Stimulated activated CD4-positive, alpha-beta T cell treated with anti-CD3 and anti-CD28 coated beads, Interleukin-12 subunit alpha, Interleukin-12 subunit beta, amount 100 ng/mL, for 4 hours (primary cell): ENCODE results near the gene DNAH9.

Source experiments
- DNase-seq: peaks from one replicate; pipeline ENCODE4 v3.0.0-alpha.2; 2020

Gene DNAH9

GRCh38 chr17:11612956-11613355, 14.7 kb downstream of the DNAH9 start:
- no peak for DNase-seq

DNA sequence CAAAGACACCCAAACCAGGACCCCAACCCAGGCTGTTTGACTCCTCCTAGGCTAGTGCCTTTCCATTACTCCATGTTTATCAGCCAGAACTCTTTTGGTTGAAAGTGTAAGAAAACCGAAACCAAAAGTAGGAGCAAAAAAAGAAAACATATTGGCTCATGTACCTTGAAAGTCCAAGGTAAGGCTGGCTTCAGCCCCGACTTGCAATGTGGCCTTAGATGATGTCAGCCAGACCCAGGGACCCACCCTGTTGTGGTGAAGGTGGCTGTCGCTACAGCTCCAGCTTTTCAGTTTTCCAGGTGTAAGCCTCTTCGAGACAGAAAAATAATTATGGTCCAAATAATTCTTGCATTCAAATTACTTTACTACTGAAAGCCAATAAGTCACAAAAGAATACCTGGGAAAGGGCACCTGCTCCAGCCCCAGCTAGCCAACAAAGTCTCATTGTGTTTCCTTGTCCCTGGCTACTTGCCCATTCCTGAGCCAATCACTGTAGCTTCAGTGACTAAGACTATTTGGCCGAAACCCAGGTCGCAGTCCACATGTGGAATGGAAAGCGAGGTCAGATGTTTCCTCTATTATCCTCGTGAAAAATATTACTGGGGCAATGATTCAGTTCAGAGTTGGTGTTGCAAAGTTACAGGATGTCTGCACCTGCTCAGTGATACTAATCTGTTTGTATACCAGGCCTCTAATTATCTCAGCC, 20.7 kb downstream of the DNAH9 start:
- no peak for DNase-seq

DNA sequence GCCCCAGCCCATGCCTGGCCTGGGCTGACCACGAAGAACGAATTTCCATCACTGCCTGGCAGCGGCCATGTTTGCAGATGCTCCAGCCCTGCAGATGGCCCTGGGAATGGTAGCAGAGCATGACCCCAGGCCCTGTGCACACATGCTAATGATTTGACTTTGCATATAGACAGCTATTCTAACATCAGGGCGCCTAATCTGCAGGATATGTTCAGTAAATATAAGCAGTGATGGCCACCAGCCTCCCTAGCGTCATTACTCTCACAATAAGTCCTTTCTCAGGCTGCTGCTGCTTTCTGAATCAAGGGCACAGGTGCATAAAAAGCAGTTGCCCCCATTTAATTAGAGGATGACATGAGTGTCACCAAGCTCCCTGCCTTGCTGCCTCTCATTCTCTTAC, 24.2 kb downstream of the DNAH9 start:
- no peak for DNase-seq

DNA sequence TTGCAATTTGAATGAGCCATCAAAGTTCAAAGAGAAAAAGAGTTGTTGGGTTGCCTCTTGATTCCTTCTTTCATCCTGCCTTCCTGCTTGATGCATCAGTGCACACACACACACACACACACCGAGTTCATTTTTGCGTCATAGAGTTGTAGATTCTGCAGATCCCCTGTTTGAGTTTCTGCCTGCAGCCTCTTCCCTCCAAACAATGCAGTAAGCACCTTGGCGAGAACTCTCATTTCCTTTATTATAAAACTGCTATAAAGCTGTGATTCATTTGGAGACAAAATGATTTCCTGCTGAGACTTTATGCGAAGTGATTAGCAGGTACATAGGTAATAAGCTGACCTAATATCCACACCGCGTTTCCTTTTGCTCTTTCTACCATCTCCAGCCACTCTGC, 26.7 kb downstream of the DNAH9 start:
- DNase-seq: no peak

GRCh38 chr17:11625878-11626277, 27.6 kb downstream of the DNAH9 start:
- no peak for DNase-seq

DNA sequence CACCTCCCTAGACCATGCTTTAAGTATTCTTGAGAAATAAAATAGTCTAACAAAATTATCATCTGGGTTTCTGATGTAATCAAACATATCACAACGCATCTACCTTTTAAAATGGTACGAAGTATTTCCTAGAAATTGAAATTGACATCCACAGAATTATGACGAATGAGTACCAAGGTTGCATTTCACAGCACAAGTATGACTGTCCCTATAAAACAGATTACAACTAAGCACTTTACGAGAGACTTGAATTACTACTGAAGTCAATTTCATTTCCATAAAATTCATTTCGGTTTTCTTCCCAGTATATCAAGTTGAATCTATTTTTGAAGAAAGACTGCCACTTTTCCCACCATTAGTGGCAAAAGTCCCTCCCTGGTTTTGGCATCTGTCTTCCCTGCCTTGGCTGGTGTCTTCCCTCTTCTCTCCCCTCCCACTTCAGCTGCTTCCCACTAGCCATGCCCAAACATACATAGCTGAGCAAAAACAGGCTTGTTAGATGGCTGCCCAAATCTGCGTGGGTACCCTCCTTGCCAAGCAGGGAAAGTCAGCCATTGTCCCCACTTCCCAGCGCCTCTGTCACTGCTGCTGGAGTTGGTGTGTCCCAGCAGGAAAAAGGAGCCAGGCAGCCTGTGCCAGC, 29.2 kb downstream of the DNAH9 start:
- DNase-seq: no peak

- DNase-seq: no peak
Measured at GRCh38 chr17:11628374-11628773, 30.1 kb downstream of the DNAH9 start.

GRCh38 chr17:11628831-11629230, 30.6 kb downstream of the DNAH9 start:
- no peak for DNase-seq

DNA sequence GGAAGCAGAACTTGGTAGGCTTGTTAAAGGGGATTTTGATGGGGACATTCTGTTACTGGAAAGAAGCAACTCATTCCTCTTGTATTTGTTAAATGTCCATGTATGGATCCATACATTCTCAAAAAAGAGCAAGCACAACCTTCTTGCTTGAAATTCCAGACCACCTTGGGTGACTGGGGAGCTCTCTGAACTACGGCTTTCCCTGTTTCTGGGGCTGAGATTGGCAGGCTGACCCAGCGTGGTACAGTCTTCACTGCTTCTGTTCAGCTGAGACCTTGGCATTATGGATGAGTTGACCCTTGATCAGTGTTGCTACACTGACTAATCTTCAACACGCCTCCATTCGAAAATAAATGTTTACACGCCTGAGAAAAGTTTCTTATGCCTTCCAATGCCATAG, 38.5 kb downstream of the DNAH9 start:
- DNase-seq: no peak

- no peak for DNase-seq
Measured at GRCh38 chr17:11637796-11638195, 39.5 kb downstream of the DNAH9 start.

- DNase-seq: no peak
Measured at GRCh38 chr17:11638700-11639265, 40.5 kb downstream of the DNAH9 start.

DNA sequence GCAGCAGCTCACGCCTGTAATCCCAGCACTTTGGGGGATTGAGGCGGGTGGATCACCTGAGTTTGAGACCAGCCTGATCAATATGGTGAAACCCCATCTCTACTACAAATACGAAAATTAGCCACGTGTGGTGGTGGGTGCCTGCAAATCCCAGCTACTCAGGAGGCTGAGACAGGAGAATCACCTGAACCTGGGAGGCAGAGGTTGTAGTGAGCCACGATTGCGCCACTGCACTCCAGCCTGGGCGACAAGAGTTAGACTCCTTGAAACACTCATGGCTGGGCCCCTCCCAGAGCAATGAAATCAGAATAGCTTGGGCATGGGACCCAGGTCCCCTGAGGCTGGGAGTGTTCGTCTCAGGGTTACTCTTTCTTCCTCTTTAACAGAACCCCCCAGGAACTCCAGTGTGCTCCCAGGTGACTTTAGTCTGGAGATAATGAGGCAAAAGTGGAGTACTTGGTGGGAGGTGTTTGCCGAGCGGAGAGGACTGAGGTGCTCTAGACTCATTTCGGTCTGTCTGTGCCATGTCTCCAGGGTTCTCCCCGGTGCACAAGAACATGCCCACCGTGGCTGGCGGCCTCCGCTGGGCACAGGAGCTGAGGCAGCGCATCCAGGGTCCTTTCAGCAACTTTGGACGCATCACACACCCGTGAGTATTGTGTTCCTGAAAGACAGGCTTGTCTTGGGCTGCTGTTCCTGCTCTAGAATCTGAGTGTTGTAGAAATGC, 41.6 kb downstream of the DNAH9 start:
- DNase-seq: no peak

GRCh38 chr17:11640463-11640814, 42.2 kb downstream of the DNAH9 start:
- no peak for DNase-seq

- no peak for DNase-seq
Measured at GRCh38 chr17:11641521-11642275, 43.4 kb downstream of the DNAH9 start.

- no peak for DNase-seq
Measured at GRCh38 chr17:11642655-11643054, 44.4 kb downstream of the DNAH9 start.

- no peak for DNase-seq
Measured at GRCh38 chr17:11643851-11644250, 45.6 kb downstream of the DNAH9 start.

- DNase-seq: peak; percentile 17
Measured at GRCh38 chr17:11644265-11645212, 46.3 kb downstream of the DNAH9 start.

DNA sequence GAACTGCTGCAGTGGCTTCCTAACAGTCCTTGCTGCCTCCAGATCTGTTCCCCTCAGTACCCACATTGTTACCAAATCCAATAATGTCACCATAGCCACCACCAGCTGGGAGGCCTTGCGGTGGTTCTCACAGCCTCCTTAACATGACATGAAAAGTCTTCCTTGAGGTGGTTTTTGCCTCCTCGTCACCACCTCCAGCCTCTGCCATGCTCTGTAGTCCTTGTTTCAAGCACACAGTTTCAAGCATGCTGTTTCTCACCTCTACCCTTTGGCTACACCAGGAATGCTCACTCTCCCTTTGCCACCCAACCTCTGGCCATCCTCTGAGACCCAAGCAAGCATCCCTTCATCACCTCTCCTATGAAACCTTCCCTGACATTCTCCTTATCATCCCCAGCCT, 47.2 kb downstream of the DNAH9 start:
- DNase-seq: no peak

GRCh38 chr17:11651089-11651488, 52.8 kb downstream of the DNAH9 start:
- no peak for DNase-seq

GRCh38 chr17:11668618-11669017, 70.3 kb downstream of the DNAH9 start:
- DNase-seq: no peak

DNA sequence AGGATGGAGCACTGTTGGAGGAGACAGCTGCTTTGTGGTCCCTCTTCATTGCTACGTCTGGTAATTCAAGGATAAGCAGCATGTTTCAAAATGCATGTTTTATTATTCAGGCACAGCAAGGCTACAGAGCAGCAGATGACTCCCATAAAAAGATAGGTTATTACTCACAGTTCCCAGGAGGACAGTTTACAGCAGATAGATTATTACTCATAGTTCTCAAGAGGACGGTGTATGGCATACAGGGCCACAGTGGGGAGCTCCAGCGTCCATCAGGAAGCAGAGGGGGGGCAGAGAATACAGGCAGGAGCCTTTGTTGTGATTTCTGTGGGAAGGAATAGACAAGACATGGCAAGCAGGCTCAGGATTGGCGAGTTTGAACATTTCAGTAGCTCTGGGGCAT, 72.9 kb downstream of the DNAH9 start:
- DNase-seq: no peak

- DNase-seq: no peak
Measured at GRCh38 chr17:11682646-11683045, 84.4 kb downstream of the DNAH9 start.
